HepG2 (cell line): ENCODE results near the gene NUBPL. TPM values are rescaled to one million over a fixed set of nuclear protein-coding genes. Genes with fewer than 3 reads are reported as not detected.

Experiments
- CCDC6 ChIP-seq: sonication (generic); formaldehyde crosslinking; IDR thresholded peaks from 2 replicates; pipeline ENCODE4 v1.8.1; 2022; ENCODE audit warnings: mild to moderate bottlenecking, missing genetic modification reagents, moderate library complexity
- GFI1 ChIP-seq: sonication (generic); formaldehyde crosslinking; IDR thresholded peaks from 2 replicates; pipeline ENCODE4 v1.5.0; 2020; ENCODE audit warnings: missing genetic modification reagents, mild to moderate bottlenecking, borderline replicate concordance
- KLF16 ChIP-seq, 2 experiments: sonication (generic) in 1 of 2; formaldehyde crosslinking in 1 of 2; IDR thresholded peaks; 2 replicates each; pipeline versions ENCODE4 v1.6.1 to v1.8.0; 2016 to 2023; ENCODE audit warnings: missing genetic modification reagents in 2 of 2, missing compliant biosample characterization in 1 of 2
- LCORL ChIP-seq, 2 experiments: fragments of 450-650 bp in 1 of 2; sonication (generic) in 1 of 2; formaldehyde crosslinking in 1 of 2; IDR thresholded peaks; 2 replicates each; pipeline versions ENCODE4 v1.5.0 to v1.6.1; 2017 to 2020; ENCODE audit warnings: antibody characterized with exemption in 1 of 2, missing genetic modification reagents in 1 of 2
- NR2F2 ChIP-seq: IDR thresholded peaks from 2 replicates; pipeline ENCODE4 v1.6.1; 2012; ENCODE audit warnings: low read depth, inconsistent platforms, borderline replicate concordance
- PRDM10 ChIP-seq: sonication (generic); formaldehyde crosslinking; IDR thresholded peaks from 2 replicates; pipeline ENCODE4 v1.4.0; 2020; ENCODE audit warnings: low read depth, missing genetic modification reagents
- SIN3A ChIP-seq: IDR thresholded peaks from 2 replicates; pipeline ENCODE4 v1.6.1; 2011; ENCODE audit warnings: low read depth, mild to moderate bottlenecking, control low read depth, low read length, borderline replicate concordance
- SIX4 ChIP-seq: sonication (generic); formaldehyde crosslinking; IDR thresholded peaks from 2 replicates; pipeline ENCODE4 v1.4.0; 2020; ENCODE audit warnings: missing genetic modification reagents
- SNAPC5 ChIP-seq: sonication (generic); formaldehyde crosslinking; IDR thresholded peaks from 2 replicates; pipeline ENCODE4 v1.8.1; 2023; ENCODE audit warnings: mild to moderate bottlenecking, missing genetic modification reagents, borderline replicate concordance
- ZBTB20 ChIP-seq: sonication (generic); formaldehyde crosslinking; IDR thresholded peaks from 2 replicates; pipeline ENCODE4 v1.8.1; 2023; ENCODE audit warnings: missing genetic modification reagents, low read depth, mild to moderate bottlenecking, borderline replicate concordance
- ZNF143 ChIP-seq: sonication (generic); formaldehyde crosslinking; IDR thresholded peaks from 2 replicates; pipeline ENCODE4 v1.4.0; 2020; ENCODE audit warnings: missing genetic modification reagents
- ZNF317 ChIP-seq: sonication (generic); formaldehyde crosslinking; IDR thresholded peaks from 2 replicates; pipeline ENCODE4 v1.5.0; 2020; ENCODE audit warnings: mild to moderate bottlenecking, missing genetic modification reagents
- ZNF460 ChIP-seq: sonication (generic); formaldehyde crosslinking; IDR thresholded peaks from 2 replicates; pipeline ENCODE4 v1.5.1; 2020; ENCODE audit warnings: missing genetic modification reagents, mild to moderate bottlenecking, borderline replicate concordance
- ZNF580 ChIP-seq: IDR thresholded peaks from 2 replicates; pipeline ENCODE4 v1.6.1; 2016; ENCODE audit warnings: low read depth, borderline replicate concordance
- ZNF615 ChIP-seq: sonication (generic); formaldehyde crosslinking; IDR thresholded peaks from 2 replicates; pipeline ENCODE4 v1.5.0; 2020; ENCODE audit warnings: mild to moderate bottlenecking, missing genetic modification reagents, borderline replicate concordance
- polyA plus RNA-seq, 8 experiments: library from polyadenylated mRNA; depleted of rRNA in 3 of 8; stranded (reverse) in 7 of 8; unstranded in 1 of 8; fragments of >200 nt; fragmentation: Illumina TruSeq in 4 of 8; extraction: Trizol in 4 of 8; gene quantifications; 2 replicates each; pipeline versions ENCODE4 v1.2.1 to v1.2.3, GENCODE V29; 2011 to 2016; ENCODE audit warnings: low read depth in 4 of 8, missing spikeins in 1 of 8, mixed read lengths in 1 of 8; ENCODE audit not compliant: insufficient read depth in 1 of 8
- total RNA-seq, 5 experiments: library from RNA; depleted of rRNA; stranded (reverse); fragments of >200 nt; fragmentation: Illumina TruSeq; extraction: Trizol; gene quantifications; 2 replicates each; pipeline ENCODE4 v1.2.3, GENCODE V29; 2016; ENCODE audit warnings: low read depth in 1 of 5
- TF ChIP-seq, protein P1 (sequence below): sonication (generic); formaldehyde crosslinking; IDR thresholded peaks from 2 replicates; pipeline ENCODE4 v1.8.1; 2022; ENCODE audit warnings: low read depth, mild to moderate bottlenecking, missing genetic modification reagents

Gene NUBPL
- total and polyA plus RNA-seq, 2 of the 13 experiments (the other 11 are each of a cell fraction or from before 2014, with no cell fraction given), result 21.3 to 44.1 TPM

DNA sequence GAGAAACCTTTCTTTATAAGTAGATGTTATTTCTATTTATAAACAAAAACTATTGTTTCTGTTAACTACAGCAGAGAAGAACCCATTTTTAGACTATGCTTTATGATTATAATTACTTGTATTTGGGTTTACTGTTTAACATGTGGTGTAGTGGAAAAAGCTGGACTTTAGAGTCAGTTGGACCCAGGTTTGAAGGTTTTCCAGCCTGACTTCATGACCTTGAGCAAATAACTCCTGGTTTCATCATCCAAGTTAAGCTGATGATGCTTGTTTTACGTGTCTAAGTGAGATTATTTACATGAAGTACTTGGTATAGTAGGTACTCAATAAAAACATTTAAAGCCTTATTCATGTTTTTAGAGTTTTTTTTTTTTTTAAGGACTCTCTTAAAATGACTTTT is 294.1 kb downstream of the NUBPL start (continued):
- TF ChIP-seq NR2F2 (peak; percentile 93), KLF16 (CRISPR knock-in tag; IDR thresholded peaks at IDR 0.05) (peak in 1 of 2 experiments; percentile 89; a peak in 2 of 4 replicates), ZNF615 (CRISPR knock-in tag) (no peak), ZNF317 (CRISPR knock-in tag) (no peak), SIX4 (CRISPR knock-in tag) (0 out of 2 replicates have a peak, but pooled peaks have one; percentile 14), ZNF580 (CRISPR knock-in tag) (peak; percentile 62; the same call in 1 of the 2 replicates), CCDC6 (CRISPR knock-in tag) (no peak), LCORL (IDR thresholded peaks at IDR 0.05) (peak; percentile 55; the same call in 1 of the 2 replicates), LCORL (CRISPR knock-in tag; IDR thresholded peaks at IDR 0.05) (no peak), SIN3A (no peak), SNAPC5 (CRISPR knock-in tag) (no peak), ZBTB20 (CRISPR knock-in tag) (peak; percentile 62; the same call in 1 of the 2 replicates), GFI1 (CRISPR knock-in tag) (no peak), ZNF143 (CRISPR knock-in tag) (no peak), PRDM10 (CRISPR knock-in tag) (no peak), ZNF460 (no peak)
- TF ChIP-seq, protein P1, sequence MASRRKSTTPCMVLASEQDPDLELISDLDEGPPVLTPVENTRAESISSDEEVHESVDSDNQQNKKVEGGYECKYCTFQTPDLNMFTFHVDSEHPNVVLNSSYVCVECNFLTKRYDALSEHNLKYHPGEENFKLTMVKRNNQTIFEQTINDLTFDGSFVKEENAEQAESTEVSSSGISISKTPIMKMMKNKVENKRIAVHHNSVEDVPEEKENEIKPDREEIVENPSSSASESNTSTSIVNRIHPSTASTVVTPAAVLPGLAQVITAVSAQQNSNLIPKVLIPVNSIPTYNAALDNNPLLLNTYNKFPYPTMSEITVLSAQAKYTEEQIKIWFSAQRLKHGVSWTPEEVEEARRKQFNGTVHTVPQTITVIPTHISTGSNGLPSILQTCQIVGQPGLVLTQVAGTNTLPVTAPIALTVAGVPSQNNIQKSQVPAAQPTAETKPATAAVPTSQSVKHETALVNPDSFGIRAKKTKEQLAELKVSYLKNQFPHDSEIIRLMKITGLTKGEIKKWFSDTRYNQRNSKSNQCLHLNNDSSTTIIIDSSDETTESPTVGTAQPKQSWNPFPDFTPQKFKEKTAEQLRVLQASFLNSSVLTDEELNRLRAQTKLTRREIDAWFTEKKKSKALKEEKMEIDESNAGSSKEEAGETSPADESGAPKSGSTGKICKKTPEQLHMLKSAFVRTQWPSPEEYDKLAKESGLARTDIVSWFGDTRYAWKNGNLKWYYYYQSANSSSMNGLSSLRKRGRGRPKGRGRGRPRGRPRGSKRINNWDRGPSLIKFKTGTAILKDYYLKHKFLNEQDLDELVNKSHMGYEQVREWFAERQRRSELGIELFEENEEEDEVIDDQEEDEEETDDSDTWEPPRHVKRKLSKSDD (CRISPR knock-in tag), result 0 out of 2 replicates have a peak, but pooled peaks have one; percentile 48
